Hepatocyte (in vitro differentiated cells): Measurements from ENCODE around the gene PTPRN. TPM values are rescaled to one million over a fixed set of nuclear protein-coding genes. Genes with fewer than 3 reads are reported as not detected.
A peak's percentile ranks its signal among the peaks of the same experiment; 100 is the strongest.

ENCODE experiments used
- DNase-seq: peaks from one replicate; pipeline ENCODE4 v3.0.0-alpha.2; 2016; ENCODE audit warnings: low spot score
- H2AFZ ChIP-seq: fragments of 200-600 bp; sonication (generic); 2 replicates; pipeline ENCODE4 v1.6.0; 2016; ENCODE audit warnings: antibody characterized with exemption, mild to moderate bottlenecking
- H3K27ac ChIP-seq: fragments of 200-600 bp; sonication (generic); 2 replicates; pipeline ENCODE4 v1.5.1; 2016; ENCODE audit warnings: mild to moderate bottlenecking
- H3K27me3 ChIP-seq: fragments of 200-600 bp; sonication (generic); 2 replicates; pipeline ENCODE4 v1.6.1; 2016
- H3K36me3 ChIP-seq: fragments of 200-600 bp; sonication (generic); replicated peaks from 2 replicates; pipeline ENCODE4 v1.5.1; 2016; ENCODE audit warnings: low read depth; ENCODE audit not compliant: insufficient read depth
- H3K4me1 ChIP-seq: fragments of 200-600 bp; sonication (generic); 2 replicates; pipeline ENCODE4 v1.5.1; 2016; ENCODE audit warnings: mild to moderate bottlenecking, moderate library complexity; ENCODE audit not compliant: insufficient read depth
- H3K4me2 ChIP-seq: fragments of 200-600 bp; sonication (generic); 2 replicates; pipeline ENCODE4 v1.6.0; 2016
- H3K4me3 ChIP-seq: fragments of 200-600 bp; sonication (generic); 2 replicates; pipeline ENCODE4 v1.5.1; 2016; ENCODE audit warnings: mild to moderate bottlenecking
- H3K79me2 ChIP-seq: fragments of 200-600 bp; sonication (generic); 2 replicates; pipeline ENCODE4 v1.6.0; 2017; ENCODE audit warnings: mild to moderate bottlenecking
- H3K9me2 ChIP-seq: fragments of 200-600 bp; sonication (generic); replicated peaks from 2 replicates; pipeline ENCODE4 v1.6.0; 2017; ENCODE audit warnings: mild to moderate bottlenecking; ENCODE audit not compliant: insufficient read depth
- H3K9me3 ChIP-seq: fragments of 200-600 bp; sonication (generic); 2 replicates; pipeline ENCODE4 v1.5.1; 2016; ENCODE audit warnings: low read depth, mild to moderate bottlenecking
- H4K20me1 ChIP-seq: fragments of 200-600 bp; sonication (generic); 2 replicates; pipeline ENCODE4 v1.6.0; 2016; ENCODE audit warnings: mild to moderate bottlenecking; ENCODE audit not compliant: insufficient read depth, poor library complexity, severe bottlenecking
- CTCF ChIP-seq: fragments of 200-600 bp; sonication (generic); IDR thresholded peaks from 2 replicates; pipeline ENCODE4 v1.5.1; 2016; ENCODE audit warnings: antibody characterized with exemption, mild to moderate bottlenecking; ENCODE audit not compliant: poor library complexity
- EZH2 ChIP-seq: fragments of 200-600 bp; sonication (generic); IDR thresholded peaks from 2 replicates; pipeline ENCODE4 v1.6.1; 2016; ENCODE audit warnings: antibody characterized with exemption, mild to moderate bottlenecking, borderline replicate concordance
- EZH2phosphoT487 ChIP-seq: fragments of 200-600 bp; sonication (generic); IDR thresholded peaks from one replicate; pipeline ENCODE4 v1.6.1; 2018; ENCODE audit warnings: antibody characterized with exemption, mild to moderate bottlenecking, low read depth, moderate library complexity; ENCODE audit not compliant: unreplicated experiment, severe bottlenecking
- WGBS: methylation state at CpG from one replicate; pipeline ENCODE4 v1.1.6; 2016; ENCODE audit warnings: low lambda C conversion rate; ENCODE audit errors: missing lambda C conversion rate; 5-methylcytosine and 5-hydroxymethylcytosine counted together
- polyA plus RNA-seq: library from polyadenylated mRNA; unstranded; fragments of >200 nt; fragmentation: Nextera tagmentation; extraction: Ambion mirVana; gene quantifications from 2 replicates; pipeline ENCODE4 v1.2.1, GENCODE V29; 2016
- total RNA-seq: library from RNA; depleted of rRNA; stranded (reverse); fragments of >200 nt; gene quantifications from 2 replicates; pipeline ENCODE4 v1.2.3, GENCODE V29; 2014

PTPRN gene
- total and polyA plus RNA-seq, 2 experiments from 2014 or later, result 4.6 to 9.8 TPM

- no peaks in the 10 kb centered on the region for H3K9me3 ChIP-seq
- no peaks in the 10 kb centered on the region for H3K79me2 ChIP-seq
- no peaks in the 10 kb centered on the region for H4K20me1 ChIP-seq
- 16% methylated on average over 39 of the region's 39 CpGs for WGBS
- TF ChIP-seq EZH2 (no peak), CTCF (no peak)
- H3K4me2 ChIP-seq, result no peak overlapping the region
- no peaks in the 10 kb centered on the region for H3K36me3 ChIP-seq
- no peak overlapping the region for H3K27ac ChIP-seq
- peak; percentile 66 for DNase-seq
- H3K27me3 ChIP-seq, result peaks cover 67% of the 10 kb centered on the region
- no peak overlapping the region for H2AFZ ChIP-seq
- no peaks in the 10 kb centered on the region for H3K4me1 ChIP-seq
- no peaks in the 10 kb centered on the region for H3K9me2 ChIP-seq
- no peak overlapping the region for H3K4me3 ChIP-seq
Observed at GRCh38 chr2:219331560-219332213, 22.5 kb upstream of the PTPRN start.

- no peak overlapping the region for H3K27ac ChIP-seq
- H3K4me3 ChIP-seq, result no peak overlapping the region
- H3K36me3 ChIP-seq, result no peaks in the 10 kb centered on the region
- DNase-seq, result no peak
- no peaks in the 10 kb centered on the region for H4K20me1 ChIP-seq
- H2AFZ ChIP-seq, result no peak overlapping the region
- no peak overlapping the region for H3K4me2 ChIP-seq
- TF ChIP-seq EZH2phosphoT487, result no peak
- TF ChIP-seq CTCF, result no peak
- no peak for TF ChIP-seq EZH2
- WGBS, result 60% methylated on average over 2 of the region's 2 CpGs
- H3K9me3 ChIP-seq, result no peaks in the 10 kb centered on the region
- H3K4me1 ChIP-seq, result no peaks in the 10 kb centered on the region
- no peaks in the 10 kb centered on the region for H3K9me2 ChIP-seq
- H3K79me2 ChIP-seq, result no peaks in the 10 kb centered on the region
- H3K27me3 ChIP-seq, result peaks cover 52% of the 10 kb centered on the region
Observed at GRCh38 chr2:219327719-219328118, 18.5 kb upstream of the PTPRN start.

- Histone ChIP-seq H3K36me3 (no peaks in the 10 kb centered on the region), H3K27ac (no peak overlapping the region), H3K4me2 (no peak overlapping the region), H3K9me2 (no peaks in the 10 kb centered on the region), H3K9me3 (no peaks in the 10 kb centered on the region), H2AFZ (no peak overlapping the region), H3K27me3 (peaks cover 45% of the 10 kb centered on the region), H3K79me2 (no peaks in the 10 kb centered on the region), H3K4me1 (no peaks in the 10 kb centered on the region), H3K4me3 (no peak overlapping the region), H4K20me1 (no peaks in the 10 kb centered on the region)
- no peak for DNase-seq
- 77% methylated on average over 9 of the region's 9 CpGs for WGBS
- TF ChIP-seq CTCF (no peak), EZH2phosphoT487 (no peak), EZH2 (no peak)
Observed at GRCh38 chr2:219325657-219326315, 16.6 kb upstream of the PTPRN start.
